Ovary (tissue), 9 donors: ENCODE measurements around the gene REST. TPM values are rescaled to one million over a fixed set of nuclear protein-coding genes. Genes with fewer than 3 reads are reported as not detected.

Experiments used
- DNase-seq, 5 donors: peaks; one replicate each; pipeline ENCODE4 v3.0.0-alpha.2; 2019 to 2020
- H3K27ac ChIP-seq, 2 donors: fragments of 200-600 bp; one replicate each; pipeline versions ENCODE4 v1.5.1 to v1.8.0; 2019 to 2022
- H3K27me3 ChIP-seq: fragments of 200-600 bp; one replicate; pipeline ENCODE4 v1.8.0; 2022
- H3K36me3 ChIP-seq: fragments of 200-600 bp; sonication (generic); one replicate; pipeline ENCODE4 v1.5.1; 2019
- H3K4me1 ChIP-seq: one replicate; pipeline ENCODE4 v1.8.1; 2013; ENCODE audit warnings: mild to moderate bottlenecking, moderate library complexity; ENCODE audit not compliant: insufficient read depth
- H3K4me3 ChIP-seq: fragments of 200-600 bp; sonication (generic); one replicate; pipeline ENCODE4 v1.5.1; 2017
- H3K9me3 ChIP-seq, 2 donors: fragments of 200-600 bp in 1 of 2; sonication (generic) in 1 of 2; one replicate each; pipeline versions ENCODE4 v1.5.1 to v1.8.1; 2013 to 2019; ENCODE audit warnings: mild to moderate bottlenecking in 1 of 2, moderate library complexity in 1 of 2
- CTCF ChIP-seq, 3 donors: fragments of 450-650 bp in 2 of 3; fragments of 200-600 bp in 1 of 3; IDR thresholded peaks; one replicate each; pipeline versions ENCODE4 v1.5.1 to v1.8.0; 2016 to 2022; ENCODE audit warnings: antibody characterized with exemption in 3 of 3, mild to moderate bottlenecking in 1 of 3
- EP300 ChIP-seq: sonication (generic); formaldehyde crosslinking; IDR thresholded peaks from one replicate; pipeline ENCODE4 v1.6.1; 2017; ENCODE audit warnings: antibody characterized with exemption
- POLR2A ChIP-seq: fragments of 450-650 bp; IDR thresholded peaks from one replicate; pipeline ENCODE4 v1.6.1; 2017; ENCODE audit warnings: antibody characterized with exemption, mild to moderate bottlenecking, moderate library complexity
- WGBS, 3 donors: extraction: QIAGEN DNeasy Blood & Tissue Kit in 1 of 3; methylation state at CpG; one replicate each; pipeline versions ENCODE4 v1.1.5 to v1.1.7; 2013 to 2017; 5-methylcytosine and 5-hydroxymethylcytosine counted together
- intact Hi-C, 4 donors: fragments of 100-400 bp; cut with DNase I; formaldehyde crosslinking; loops; one replicate each; pipeline versions ENCODE4 v1.11.0 to v1.15.1; 2022 to 2023
- polyA plus RNA-seq, 2 donors: library from polyadenylated mRNA; stranded (reverse); fragments of 200-250 nt in 1 of 2; fragments of 350-450 nt in 1 of 2; fragmentation: Illumina TruSeq in 1 of 2; extraction: RNeasy Lipid Tissue Mini Kit (QIAGEN cat#74804) in 1 of 2; gene quantifications; one replicate each; pipeline ENCODE4 v1.2.3, GENCODE V29; 2013 to 2014
- total RNA-seq, 7 donors: library from RNA; depleted of rRNA in 2 of 7; stranded (reverse); fragments of >200 nt in 2 of 7; fragmentation: NEBNext Ultra II Directional in 3 of 7; extraction: Animal tissue kit (Norgen Biotek cat#: 25700) in 3 of 7; gene quantifications; one replicate each; pipeline versions ENCODE4 v1.1.0 to v1.2.4, GENCODE V29; 2016 to 2023
- donor health status: DM: no; HTN: no; CAD: no; lungs with moderate emphysema.
- donor health status: DM: no; HTN: no; CAD: no.
- donor health status: Bipolar disorder and iron deficiency.
- donor health status: DM: yes; HTN: yes; CAD: no.
- donor health status: DM: no; HTN: no; CAD: no.
- donor health status: DM: yes; HTN: yes; CAD: no.

Gene REST
- total and polyA plus RNA-seq, 9 donors = 8.2 to 43.7 (median 31.5) TPM

DNA sequence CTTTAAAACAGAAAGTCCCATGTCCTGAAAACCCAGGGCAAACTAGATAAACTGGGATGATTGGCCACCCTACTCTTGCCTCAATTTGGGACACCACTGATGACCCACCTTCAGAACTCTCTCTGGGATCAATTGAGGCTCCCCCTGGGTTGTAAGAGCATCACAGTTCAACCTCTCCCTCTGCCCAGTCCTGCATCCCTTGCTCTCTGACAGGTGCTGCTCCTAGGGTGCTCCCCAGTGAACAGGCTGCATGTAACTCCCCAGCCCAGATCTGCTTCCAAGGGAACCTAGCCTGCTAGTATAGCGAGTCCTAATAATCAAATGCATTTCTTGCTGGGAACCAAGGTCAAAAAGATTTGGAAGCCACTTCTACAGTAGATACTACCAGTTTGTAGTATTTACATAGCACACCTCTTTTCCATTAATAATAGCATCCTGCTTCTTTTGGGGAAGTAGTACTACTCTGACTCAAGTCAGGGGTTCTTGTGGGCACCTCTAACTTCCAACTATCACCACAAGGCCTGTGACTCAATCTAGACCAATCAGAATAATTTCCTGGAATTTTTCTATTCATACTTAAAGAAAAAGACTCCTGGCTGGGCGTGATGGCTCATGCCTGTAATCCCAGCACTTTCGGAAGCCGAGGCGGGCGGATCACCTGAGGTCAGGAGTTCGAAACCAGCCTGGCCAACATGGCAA is 44.1 kb upstream of the REST start:
- Histone ChIP-seq H3K36me3 (no peaks in the 10 kb centered on the region), H3K4me3 (no peak overlapping the region), H3K27ac (no peak overlapping the region), H3K9me3 (no peaks in the 10 kb centered on the region), H3K27me3 (no peaks in the 10 kb centered on the region), H3K4me1 (no peaks in the 10 kb centered on the region)
- WGBS, 3 donors = 94 to 99% (median 95%) methylated on average over 7 of the region's 7 CpGs
- intact Hi-C loops = no loop called here
- no peak for DNase-seq
- no peak for TF ChIP-seq POLR2A

DNA sequence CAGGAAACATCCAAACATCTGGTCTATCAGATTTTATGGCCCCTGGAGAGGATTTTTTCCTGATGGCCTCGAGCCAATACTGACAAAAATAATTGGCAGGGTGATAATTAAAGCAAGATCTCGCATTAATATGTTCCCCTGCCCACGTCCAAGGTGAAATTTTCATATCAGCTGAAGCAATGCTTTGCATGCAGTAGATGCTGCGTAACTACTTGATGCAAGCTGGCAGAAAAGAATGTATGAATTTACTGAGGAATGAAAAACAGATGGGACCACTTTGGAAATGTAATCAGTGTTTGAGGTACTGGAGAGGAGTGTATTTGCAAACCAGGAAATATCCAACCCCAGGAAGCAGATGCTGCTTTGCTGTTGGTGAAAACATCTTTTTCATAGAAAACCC is 36.8 kb upstream of the REST start:
- H3K27me3 ChIP-seq = no peaks in the 10 kb centered on the region
- no peaks in the 10 kb centered on the region for H3K4me1 ChIP-seq
- H3K4me3 ChIP-seq = no peak overlapping the region
- no peak overlapping the region for H3K27ac ChIP-seq
- no peak for TF ChIP-seq EP300
- no peak for TF ChIP-seq CTCF (IDR thresholded peaks at IDR 0.05)
- TF ChIP-seq POLR2A = no peak
- no peak for DNase-seq
- H3K36me3 ChIP-seq = no peaks in the 10 kb centered on the region
- no peaks in the 10 kb centered on the region for H3K9me3 ChIP-seq
- intact Hi-C loops = no loop called here
- 4 to 8% (median 5%) methylated on average over 4 of the region's 4 CpGs for WGBS, 3 donors

GRCh38 chr4:56871371-56871866 is 36.3 kb upstream of the REST start:
- no peaks in the 10 kb centered on the region for H3K4me1 ChIP-seq

DNA sequence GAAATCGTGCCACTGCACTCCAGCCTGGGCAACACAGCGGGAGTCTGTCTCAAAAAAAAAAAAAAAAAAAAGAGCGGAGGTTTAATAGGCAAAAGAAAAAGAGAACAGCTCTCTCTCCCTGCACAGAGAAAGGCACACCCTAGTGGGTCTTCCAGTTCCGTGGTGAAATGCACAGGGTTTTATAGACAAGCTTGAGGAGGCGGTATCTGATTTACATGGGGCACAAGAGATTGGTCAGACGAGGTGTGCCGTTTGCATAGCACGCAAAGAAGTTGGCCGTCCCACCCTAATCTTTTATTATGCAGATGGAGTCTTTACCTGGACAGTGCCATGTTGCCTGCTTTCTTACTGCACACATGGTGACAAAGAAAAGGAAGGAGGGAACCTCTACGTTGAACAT is 33.5 kb upstream of the REST start:
- WGBS, 3 donors = 74 to 83% (median 80%) methylated on average over 10 of the region's 10 CpGs
- no peak overlapping the region for H3K4me3 ChIP-seq

More at GRCh38 chr4:56871371-56871866, 36.3 kb upstream of the REST start:
- WGBS, 3 donors = 25 to 28% (median 26%) methylated on average over 10 of the region's 10 CpGs
- TF ChIP-seq EP300 (no peak), POLR2A (no peak), CTCF (IDR thresholded peaks at IDR 0.05) (no peak)
- no peaks in the 10 kb centered on the region for H3K36me3 ChIP-seq
- H3K4me3 ChIP-seq = no peak overlapping the region
- H3K27ac ChIP-seq = no peak overlapping the region
- H3K27me3 ChIP-seq = no peaks in the 10 kb centered on the region
- no peaks in the 10 kb centered on the region for H3K9me3 ChIP-seq
- no peak for DNase-seq
- intact Hi-C loops = no loop called here

More for the DNA sequence above, 33.5 kb upstream of the REST start:
- Histone ChIP-seq H3K27me3 (no peaks in the 10 kb centered on the region), H3K36me3 (no peaks in the 10 kb centered on the region), H3K27ac (no peak overlapping the region), H3K9me3 (no peaks in the 10 kb centered on the region), H3K4me1 (no peaks in the 10 kb centered on the region)
- intact Hi-C loops = no loop called here
- TF ChIP-seq POLR2A (no peak), CTCF (IDR thresholded peaks at IDR 0.05) (no peak), EP300 (no peak)
- no peak for DNase-seq
